Testis (tissue), 3 donors: Measurements from ENCODE around the gene RAI1. TPM values are rescaled to one million over a fixed set of nuclear protein-coding genes. Genes with fewer than 3 reads are reported as not detected.

Source experiments
- DNase-seq: peaks from one replicate; pipeline ENCODE4 v3.0.0-alpha.2; 2019
- H3K27ac ChIP-seq, 2 donors: fragments of 200-600 bp; sonication (generic); one replicate each; pipeline ENCODE4 v1.5.1; 2019
- H3K27me3 ChIP-seq: fragments of 200-600 bp; sonication (generic); one replicate; pipeline ENCODE4 v1.5.1; 2019
- H3K36me3 ChIP-seq: fragments of 200-600 bp; sonication (generic); one replicate; pipeline ENCODE4 v1.5.1; 2017; ENCODE audit warnings: low read depth; ENCODE audit errors: missing control alignments
- H3K4me1 ChIP-seq: fragments of 200-600 bp; sonication (generic); one replicate; pipeline ENCODE4 v1.5.1; 2019
- H3K4me3 ChIP-seq, 2 donors: fragments of 200-600 bp; sonication (generic); one replicate each; pipeline ENCODE4 v1.5.1; 2017 to 2019
- H3K9me3 ChIP-seq: fragments of 200-600 bp; sonication (generic); one replicate; pipeline ENCODE4 v1.5.1; 2017
- CTCF ChIP-seq, 3 experiments: fragments of 450-650 bp in 2 of 3; fragments of 200-600 bp in 1 of 3; sonication (generic) in 1 of 3; IDR thresholded peaks; one replicate each; pipeline ENCODE4 v1.5.1; 2016 to 2019; ENCODE audit warnings: antibody characterized with exemption in 3 of 3, mild to moderate bottlenecking in 2 of 3, moderate library complexity in 1 of 3
- POLR2A ChIP-seq: fragments of 450-650 bp; IDR thresholded peaks from one replicate; pipeline ENCODE4 v1.6.1; 2017; ENCODE audit warnings: antibody characterized with exemption, mild to moderate bottlenecking, moderate library complexity
- WGBS, 2 donors: methylation state at CpG; one replicate each; pipeline ENCODE4 v1.1.5; 2018; 5-methylcytosine and 5-hydroxymethylcytosine counted together
- intact Hi-C: fragments of 100-400 bp; cut with DNase I; formaldehyde crosslinking; loops from one replicate; pipeline ENCODE4 v1.15.1; 2023; ENCODE audit warnings: low total_unique reads
- polyA plus RNA-seq: library from polyadenylated mRNA; stranded (reverse); fragments of 350-450 nt; fragmentation: Illumina TruSeq; extraction: RNeasy Lipid Tissue Mini Kit (QIAGEN cat#74804); gene quantifications from one replicate; pipeline ENCODE4 v1.2.3, GENCODE V29; 2014; ENCODE audit warnings: low read depth, low replicate concordance; ENCODE audit not compliant: insufficient read depth
- total RNA-seq, 2 donors: library from RNA; depleted of rRNA; stranded (reverse); fragments of >200 nt; gene quantifications; one replicate each; pipeline ENCODE4 v1.2.3, GENCODE V29; 2016

Gene RAI1
- total and polyA plus RNA-seq, 3 donors from 2014 or later, result 17.5 to 44.5 (median 42.8) TPM

GRCh38 chr17:17819111-17819510 is 137.9 kb downstream of the RAI1 start:
- no peak for DNase-seq
- H3K36me3 ChIP-seq, result no peaks in the 10 kb centered on the region
- peaks cover 43% of the 10 kb centered on the region for H3K4me1 ChIP-seq

GRCh38 chr17:17819561-17819995 is 138.3 kb downstream of the RAI1 start:
- Histone ChIP-seq H3K27ac (no peak overlapping the region), H3K4me3 (no peak overlapping the region), H3K36me3 (no peaks in the 10 kb centered on the region), H3K27me3 (no peaks in the 10 kb centered on the region), H3K4me1 (peaks cover 47% of the 10 kb centered on the region), H3K9me3 (no peaks in the 10 kb centered on the region)
- WGBS, 2 donors, result 70% methylated on average over 12 of the region's 12 CpGs; no CpG with 5 or more reads in 1 of the 2 donors
- intact Hi-C loops, result no loop called here
- peak; percentile 79 for DNase-seq
- TF ChIP-seq CTCF (IDR thresholded peaks at IDR 0.05) (no peak), POLR2A (no peak)

More at GRCh38 chr17:17819111-17819510, 137.9 kb downstream of the RAI1 start:
- no peaks in the 10 kb centered on the region for H3K9me3 ChIP-seq
- H3K4me3 ChIP-seq, result no peak overlapping the region
- 86 to 97% methylated on average over 11 to 12 of the region's 12 CpGs for WGBS, 2 donors
- TF ChIP-seq POLR2A (no peak), CTCF (IDR thresholded peaks at IDR 0.05) (no peak)
- intact Hi-C loops, result no loop called here
- no peak overlapping the region for H3K27ac ChIP-seq
- H3K27me3 ChIP-seq, result no peaks in the 10 kb centered on the region

GRCh38 chr17:17820046-17820445 is 138.8 kb downstream of the RAI1 start:
- no peak for DNase-seq
- WGBS, 2 donors, result 87 to 93% methylated on average over 7 to 10 of the region's 10 CpGs
- no peak for TF ChIP-seq CTCF (IDR thresholded peaks at IDR 0.05)
- TF ChIP-seq POLR2A, result no peak
- Histone ChIP-seq H3K36me3 (no peaks in the 10 kb centered on the region), H3K4me3 (no peak overlapping the region), H3K27ac (no peak overlapping the region), H3K27me3 (no peaks in the 10 kb centered on the region), H3K4me1 (peaks cover 52% of the 10 kb centered on the region), H3K9me3 (no peaks in the 10 kb centered on the region)
- intact Hi-C loops, result no loop called here

GRCh38 chr17:17820463-17821158 is 139.4 kb downstream of the RAI1 start:
- H3K4me1 ChIP-seq, result peaks cover 52% of the 10 kb centered on the region
- TF ChIP-seq POLR2A (no peak), CTCF (IDR thresholded peaks at IDR 0.05) (no peak)
- no peaks in the 10 kb centered on the region for H3K27me3 ChIP-seq
- DNase-seq, result no peak
- H3K27ac ChIP-seq, result no peak overlapping the region
- WGBS, 2 donors, result 84 to 85% methylated on average over 7 of the region's 7 CpGs
- no peak overlapping the region for H3K4me3 ChIP-seq
- intact Hi-C loops, result no loop called here
- no peaks in the 10 kb centered on the region for H3K36me3 ChIP-seq
- no peaks in the 10 kb centered on the region for H3K9me3 ChIP-seq

- WGBS, 2 donors, result 9 to 40% methylated on average over 1 of the region's 1 CpG
- H3K4me1 ChIP-seq, result peaks cover 60% of the 10 kb centered on the region
- intact Hi-C loops, result no loop called here
- H3K27me3 ChIP-seq, result no peaks in the 10 kb centered on the region
- peak overlapping the region; percentile 35 to 90 for H3K27ac ChIP-seq
- DNase-seq, result peak; percentile 90
- TF ChIP-seq POLR2A (no peak), CTCF (IDR thresholded peaks at IDR 0.05) (no peak)
- H3K9me3 ChIP-seq, result no peaks in the 10 kb centered on the region
- H3K4me3 ChIP-seq, result peak overlapping the region; percentile 57 to 68
- H3K36me3 ChIP-seq, result no peaks in the 10 kb centered on the region
Measured at GRCh38 chr17:17822189-17822588, 140.9 kb downstream of the RAI1 start.
